Panc1 (cell line): ENCODE measurements around the gene PCYT2. TPM values are rescaled to one million over a fixed set of nuclear protein-coding genes. Genes with fewer than 3 reads are reported as not detected.
A peak's percentile ranks its signal among the peaks of the same experiment; 100 is the strongest.

Source experiments
- ATAC-seq: fragments of 200-7000 bp; cut with Tn5 transposase; 2 replicates; pipeline ENCODE4 v1.9.1; 2020; ENCODE audit warnings: mild to moderate bottlenecking, moderate library complexity
- BruUV-seq: library from RNA; stranded (reverse); fragments of 400-500 nt; replicated peaks from 2 replicates; lab custom pipeline; 2021; lab: Mats Ljungman, UMichigan
- CTCF ChIA-PET: fragments of 300-600 bp; sonication (Branson Sonifier 250); formaldehyde crosslinking; loops from one replicate; lab custom pipeline; 2022; ENCODE audit warnings: antibody characterized with exemption; lab: Charles Lee
- POLR2A ChIA-PET: fragments of 300-600 bp; sonication (Branson Sonifier 250); formaldehyde crosslinking; loops from one replicate; lab custom pipeline; 2022; ENCODE audit warnings: antibody characterized with exemption; lab: Charles Lee
- DNase-seq: peaks from one replicate; pipeline ENCODE4 v3.0.0-alpha.2; 2010; ENCODE audit warnings: low read depth, low spot score
- H3K27ac ChIP-seq: 2 replicates; pipeline ENCODE4 v1.5.1; 2011; ENCODE audit warnings: mild to moderate bottlenecking, low read length, inconsistent platforms
- H3K27me3 ChIP-seq: fragments of 200-500 bp; sonication (Bioruptor generic); 2 replicates; pipeline ENCODE4 v1.6.0; 2014; ENCODE audit warnings: low read length, inconsistent platforms; ENCODE audit not compliant: control insufficient read depth, insufficient read depth
- H3K36me3 ChIP-seq: fragments of 200-500 bp; sonication (Bioruptor generic); 2 replicates; pipeline ENCODE4 v1.5.1; 2014; ENCODE audit warnings: inconsistent platforms, mild to moderate bottlenecking, low read length, moderate library complexity; ENCODE audit not compliant: control insufficient read depth, insufficient read depth
- H3K4me1 ChIP-seq: 2 replicates; pipeline ENCODE4 v1.5.1; 2011; ENCODE audit warnings: inconsistent platforms, mild to moderate bottlenecking, low read length, moderate library complexity; ENCODE audit not compliant: control insufficient read depth, insufficient read depth
- H3K4me3 ChIP-seq, 2 experiments: 2 replicates each; pipeline ENCODE4 v1.5.1; 2011 to 2012; ENCODE audit warnings: low read depth in 2 of 2, low read length in 2 of 2, mild to moderate bottlenecking in 2 of 2, inconsistent platforms in 1 of 2, moderate library complexity in 1 of 2
- H3K9me3 ChIP-seq: fragments of 200-500 bp; sonication (Bioruptor generic); 2 replicates; pipeline ENCODE4 v1.5.1; 2014; ENCODE audit warnings: low read depth, mild to moderate bottlenecking, inconsistent platforms, low read length, moderate library complexity; ENCODE audit not compliant: control insufficient read depth, insufficient read depth
- CTCF ChIP-seq: fragments of 450-650 bp; IDR thresholded peaks from 2 replicates; pipeline ENCODE4 v1.5.1; 2017; ENCODE audit warnings: mild to moderate bottlenecking
- POLR2AphosphoS5 ChIP-seq: IDR thresholded peaks from 2 replicates; pipeline ENCODE4 v1.6.1; 2012; ENCODE audit warnings: mild to moderate bottlenecking, low read depth, low read length, moderate library complexity
- REST ChIP-seq, 2 experiments: IDR thresholded peaks; 2 replicates each; pipeline ENCODE4 v1.6.1; 2011 to 2012; ENCODE audit warnings: low read depth in 2 of 2, control low read depth in 1 of 2, low read length in 1 of 2, mild to moderate bottlenecking in 1 of 2, moderate library complexity in 1 of 2; ENCODE audit not compliant: insufficient read depth in 1 of 2
- SIN3A ChIP-seq: IDR thresholded peaks from 2 replicates; pipeline ENCODE4 v1.6.1; 2012; ENCODE audit warnings: low read depth, mild to moderate bottlenecking, low read length, moderate library complexity, borderline replicate concordance; ENCODE audit not compliant: insufficient read depth
- TCF7L2 ChIP-seq: IDR thresholded peaks from 2 replicates; pipeline ENCODE4 v1.6.1; 2011; ENCODE audit warnings: mild to moderate bottlenecking, low read depth, low read length, inconsistent platforms
- in situ Hi-C: cut with HindIII; loops from 2 replicates; pipeline ENCODE4 v1.10.0; 2016; ENCODE audit warnings: low sequenced_read_pairs, low pct_unique_long_range_greater_than_20kb
- intact Hi-C: fragments of 100-400 bp; cut with micrococcal nuclease; formaldehyde crosslinking; loops from one replicate; pipeline ENCODE4 v1.10.0; 2022; ENCODE audit not compliant: unreplicated experiment
- total RNA-seq: library from RNA; stranded (reverse); gene quantifications from one replicate; pipeline ENCODE4 v1.2.1, GENCODE V29; 2021; ENCODE audit not compliant: unreplicated experiment

The PCYT2 gene
- total RNA-seq, 1 experiment from 2014 or later, result 91.2 TPM

GRCh38 chr17:81930142-81931125 lies 19.2 kb upstream of the PCYT2 start:
- BruUV-seq, result TSS peak; percentile 58
- ATAC-seq (no peak), DNase-seq (no peak)
- no peak overlapping the region for H3K27ac ChIP-seq
- intact Hi-C loops, result no loop called here
- H3K36me3 ChIP-seq, result no peaks in the 10 kb centered on the region; the same call in 1 of the 2 replicates
- ChIA-PET CTCF (interaction anchor here (0.6 kb wide), 2 partner anchors 37 to 148 kb away, joined by 3 to 5 read pairs; no protein-coding TSS in a partner anchor), POLR2A (interaction anchor here (0.5 to 0.6 kb wide), 6 partner anchors 33 to 491 kb away, joined by 3 to 5 read pairs (median 4); no protein-coding TSS in a partner anchor)
- H3K4me1 ChIP-seq, result peaks cover 35% of the 10 kb centered on the region
- in situ Hi-C loops, result no loop called here
- TF ChIP-seq CTCF (no peak), REST (IDR thresholded peaks at IDR 0.05; ENCODE audit: insufficient read depth in 1 of 2, low read depth in 2 of 2, low read length in 1 of 2) (peak; percentile 97), TCF7L2 (no peak), POLR2AphosphoS5 (no peak), SIN3A (no peak)
- H3K4me3 ChIP-seq, result no peak overlapping the region
- H3K27me3 ChIP-seq, result no peaks in the 10 kb centered on the region
- no peaks in the 10 kb centered on the region for H3K9me3 ChIP-seq

- in situ Hi-C loops (no loop called here), intact Hi-C loops (no loop called here)
- CTCF ChIA-PET, result interaction anchor here (0.6 kb wide), 2 partner anchors 37 to 90 kb away, joined by 3 to 5 read pairs; no protein-coding TSS in a partner anchor
- H3K27me3 ChIP-seq, result no peaks in the 10 kb centered on the region
- H3K4me3 ChIP-seq, result peak overlapping the region in 1 of 2 experiments; percentile 79; a peak in 3 of 4 replicates
- no peaks in the 10 kb centered on the region; the same call in 1 of the 2 replicates for H3K36me3 ChIP-seq
- DNase-seq (no peak), ATAC-seq (no peak)
- peaks cover 40% of the 10 kb centered on the region for H3K4me1 ChIP-seq
- no TSS peak for BruUV-seq
- POLR2A ChIA-PET, result interaction anchor here (0.6 kb wide), 1 partner anchor 32 kb away, joined by 3 read pairs; no protein-coding TSS in a partner anchor
- H3K9me3 ChIP-seq, result no peaks in the 10 kb centered on the region
- H3K27ac ChIP-seq, result peak overlapping the region; percentile 85; the same call in 1 of the 2 replicates
- TF ChIP-seq TCF7L2, result no peak
- TF ChIP-seq REST (IDR thresholded peaks at IDR 0.05; ENCODE audit: insufficient read depth in 1 of 2, low read depth in 2 of 2, low read length in 1 of 2), result no peak
- TF ChIP-seq SIN3A, result no peak
- no peak for TF ChIP-seq CTCF
- TF ChIP-seq POLR2AphosphoS5, result no peak
Measured at GRCh38 chr17:81929253-81930141, 18.3 kb upstream of the PCYT2 start.
